ENCODE results near the gene KCNQ1.

Gene KCNQ1

GRCh38 chr11:2462543-2462985 is 17.8 kb downstream of the KCNQ1 start:
- DNase-seq: no peak

GRCh38 chr11:2462986-2463765 is 18.4 kb downstream of the KCNQ1 start:
- DNase-seq: no peak

GRCh38 chr11:2463766-2464277 is 19.0 kb downstream of the KCNQ1 start:
- DNase-seq: no peak

GRCh38 chr11:2464451-2465165 is 19.8 kb downstream of the KCNQ1 start:
- DNase-seq: no peak

GRCh38 chr11:2465202-2466068 is 20.6 kb downstream of the KCNQ1 start:
- DNase-seq: no peak

- DNase-seq: no peak
Observed at GRCh38 chr11:2466069-2466801, 21.4 kb downstream of the KCNQ1 start.

GRCh38 chr11:2466869-2467694 is 22.3 kb downstream of the KCNQ1 start:
- DNase-seq: peak; percentile 42

GRCh38 chr11:2467695-2468055 is 22.9 kb downstream of the KCNQ1 start:
- no peak for DNase-seq

GRCh38 chr11:2468363-2469235 is 23.8 kb downstream of the KCNQ1 start:
- no peak for DNase-seq

- DNase-seq: no peak
Observed at GRCh38 chr11:2470495-2470894, 25.7 kb downstream of the KCNQ1 start.

- DNase-seq: no peak
Observed at GRCh38 chr11:2471048-2471803, 26.4 kb downstream of the KCNQ1 start.

- no peak for DNase-seq
Observed at GRCh38 chr11:2471804-2472096, 26.9 kb downstream of the KCNQ1 start.

- no peak for DNase-seq
Observed at GRCh38 chr11:2472428-2473186, 27.8 kb downstream of the KCNQ1 start.

- no peak for DNase-seq
Observed at GRCh38 chr11:2473361-2474058, 28.7 kb downstream of the KCNQ1 start.

- DNase-seq: no peak
Observed at GRCh38 chr11:2474059-2474901, 29.5 kb downstream of the KCNQ1 start.

- no peak for DNase-seq
Observed at GRCh38 chr11:2475136-2475918, 30.5 kb downstream of the KCNQ1 start.

- no peak for DNase-seq
Observed at GRCh38 chr11:2477254-2477653, 32.4 kb downstream of the KCNQ1 start.
